Measurements from ENCODE around the gene POMGNT1. TPM values are rescaled to one million over a fixed set of nuclear protein-coding genes. Genes with fewer than 3 reads are reported as not detected.

The POMGNT1 gene
- total and polyA plus RNA-seq, 2 donors (not counting 3 experiments of a cell fraction or from before 2014, with no cell fraction given): 64.4 to 67.5 TPM

DNA sequence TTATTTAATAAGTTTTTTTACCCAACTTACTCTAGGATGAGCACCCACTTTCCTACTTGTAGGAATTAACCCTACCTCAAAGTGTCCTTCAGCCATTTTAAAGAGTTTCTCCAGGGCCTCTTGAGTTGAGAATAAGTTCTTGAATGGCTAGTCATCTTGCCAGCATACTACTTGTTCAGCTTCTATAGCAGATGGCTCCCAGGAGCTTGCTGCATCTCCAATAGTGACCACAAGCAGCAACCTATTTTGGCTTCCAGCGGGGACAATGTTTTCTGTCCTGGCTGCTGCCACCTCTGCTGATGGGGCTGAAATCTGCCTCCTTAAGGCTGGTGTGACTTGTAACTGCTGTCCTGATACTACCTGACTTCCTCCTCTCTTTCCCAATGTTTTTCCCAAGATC lies 45.0 kb downstream of the POMGNT1 start:
- H3K9me1 ChIP-seq (replicated peaks; ENCODE audit: control insufficient read depth, extremely low read depth, insufficient read depth, low read length): no peaks in the 10 kb centered on the region
- intact Hi-C loops (cut with micrococcal nuclease) (no loop called here), dilution Hi-C loops (cut with MboI; ENCODE audit: extremely low pct_ligation_motif_present, low sequenced_read_pairs) (no loop called here)
- CTCF ChIA-PET: no interaction called here
- H3K4me1 ChIP-seq (ENCODE audit: control insufficient read depth, extremely low read depth, insufficient read depth, low read length): no peaks in the 10 kb centered on the region
- no peak overlapping the region for H2AFZ ChIP-seq (ENCODE audit: low read depth, low read length)
- H3K79me2 ChIP-seq (ENCODE audit: control insufficient read depth, insufficient read depth, low read length): no peaks in the 10 kb centered on the region
- DNase-seq (ENCODE audit: low read depth, low spot score) (no peak), FAIRE-seq (no peak)
- POLR2A ChIA-PET: no interaction called here
- no peaks in the 10 kb centered on the region for H3K36me3 ChIP-seq (ENCODE audit: control insufficient read depth in 2 of 2, extremely low read depth in 1 of 2, insufficient read depth in 2 of 2, low read length in 2 of 2)
- no peak overlapping the region for H3K27ac ChIP-seq (ENCODE audit: insufficient read depth, low read depth, low read length)
- H4K20me1 ChIP-seq (replicated peaks; ENCODE audit: control insufficient read depth, extremely low read depth, insufficient read depth, low read length): no peaks in the 10 kb centered on the region
- H3K4me2 ChIP-seq (ENCODE audit: insufficient read depth, low read length): no peak overlapping the region
- no peak overlapping the region for H3K9ac ChIP-seq (replicated peaks; ENCODE audit: extremely low read depth, insufficient read depth, low read length)
- no TSS peak for BruUV-seq (replicated peaks)
- TF ChIP-seq MYC (IDR thresholded peaks at IDR 0.05; ENCODE audit: low read depth, low read length) (no peak), JUN (IDR thresholded peaks at IDR 0.05; ENCODE audit: borderline replicate concordance, insufficient read depth, insufficient read length, low read depth) (no peak), FOS (IDR thresholded peaks at IDR 0.05; ENCODE audit: borderline replicate concordance, insufficient read depth, low read length) (no peak), POLR2A (IDR thresholded peaks at IDR 0.05; ENCODE audit: low read depth, low read length) (no peak), EZH2 (IDR thresholded peaks at IDR 0.05; ENCODE audit: borderline replicate concordance, low read depth, low read length, severe bottlenecking) (no peak), POLR2AphosphoS5 (IDR thresholded peaks at IDR 0.05; ENCODE audit: insufficient read depth, low read depth, low read length) (no peak), GATA2 (IDR thresholded peaks at IDR 0.05; ENCODE audit: insufficient read depth, insufficient read length, low read depth, low read length) (no peak)
- TF ChIP-seq, protein P1, sequence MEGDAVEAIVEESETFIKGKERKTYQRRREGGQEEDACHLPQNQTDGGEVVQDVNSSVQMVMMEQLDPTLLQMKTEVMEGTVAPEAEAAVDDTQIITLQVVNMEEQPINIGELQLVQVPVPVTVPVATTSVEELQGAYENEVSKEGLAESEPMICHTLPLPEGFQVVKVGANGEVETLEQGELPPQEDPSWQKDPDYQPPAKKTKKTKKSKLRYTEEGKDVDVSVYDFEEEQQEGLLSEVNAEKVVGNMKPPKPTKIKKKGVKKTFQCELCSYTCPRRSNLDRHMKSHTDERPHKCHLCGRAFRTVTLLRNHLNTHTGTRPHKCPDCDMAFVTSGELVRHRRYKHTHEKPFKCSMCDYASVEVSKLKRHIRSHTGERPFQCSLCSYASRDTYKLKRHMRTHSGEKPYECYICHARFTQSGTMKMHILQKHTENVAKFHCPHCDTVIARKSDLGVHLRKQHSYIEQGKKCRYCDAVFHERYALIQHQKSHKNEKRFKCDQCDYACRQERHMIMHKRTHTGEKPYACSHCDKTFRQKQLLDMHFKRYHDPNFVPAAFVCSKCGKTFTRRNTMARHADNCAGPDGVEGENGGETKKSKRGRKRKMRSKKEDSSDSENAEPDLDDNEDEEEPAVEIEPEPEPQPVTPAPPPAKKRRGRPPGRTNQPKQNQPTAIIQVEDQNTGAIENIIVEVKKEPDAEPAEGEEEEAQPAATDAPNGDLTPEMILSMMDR (IDR thresholded peaks at IDR 0.05; ENCODE audit: extremely low read depth in 1 of 2, insufficient read depth in 1 of 2, low read depth in 1 of 2, low read length in 2 of 2): no peak
- TF ChIP-seq, protein P2, sequence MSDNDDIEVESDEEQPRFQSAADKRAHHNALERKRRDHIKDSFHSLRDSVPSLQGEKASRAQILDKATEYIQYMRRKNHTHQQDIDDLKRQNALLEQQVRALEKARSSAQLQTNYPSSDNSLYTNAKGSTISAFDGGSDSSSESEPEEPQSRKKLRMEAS (IDR thresholded peaks at IDR 0.05; ENCODE audit: insufficient read depth, insufficient read length): no peak
- no peaks in the 10 kb centered on the region for H3K9me3 ChIP-seq (replicated peaks; ENCODE audit: control insufficient read depth, insufficient read depth, low read length)
- H3K4me3 ChIP-seq (replicated peaks in 1 of 3; ENCODE audit: insufficient read depth in 1 of 3, low read depth in 1 of 3, low read length in 3 of 3): no peak overlapping the region
- no peaks in the 10 kb centered on the region for H3K27me3 ChIP-seq (ENCODE audit: control insufficient read depth in 2 of 2, insufficient read depth in 2 of 2, low read length in 2 of 2)
